NCI-H1105 (cell line): Measurements from ENCODE around the gene OBSCN.

Experiments
- DNase-seq: peaks from one replicate; lab custom pipeline; 2025; lab: John Stamatoyannopoulos, UW

OBSCN gene

GRCh38 chr1:228341450-228341813, 133.6 kb downstream of the OBSCN start:
- no peak for DNase-seq

GRCh38 chr1:228341814-228342626, 134.2 kb downstream of the OBSCN start:
- DNase-seq: no peak

- DNase-seq: no peak
Measured at GRCh38 chr1:228342627-228343190, 134.9 kb downstream of the OBSCN start.

GRCh38 chr1:228343191-228343661, 135.4 kb downstream of the OBSCN start:
- no peak for DNase-seq

GRCh38 chr1:228344631-228345072, 136.8 kb downstream of the OBSCN start:
- DNase-seq: no peak

- no peak for DNase-seq
Measured at GRCh38 chr1:228345201-228345930, 137.5 kb downstream of the OBSCN start.

- DNase-seq: no peak
Measured at GRCh38 chr1:228346731-228347130, 138.9 kb downstream of the OBSCN start.

- DNase-seq: no peak
Measured at GRCh38 chr1:228347181-228347580, 139.3 kb downstream of the OBSCN start.

- DNase-seq: no peak
Measured at GRCh38 chr1:228348708-228349467, 141.0 kb downstream of the OBSCN start.

GRCh38 chr1:228349701-228350171, 141.9 kb downstream of the OBSCN start:
- DNase-seq: no peak

- DNase-seq: no peak
Measured at GRCh38 chr1:228350179-228350742, 142.4 kb downstream of the OBSCN start.

- no peak for DNase-seq
Measured at GRCh38 chr1:228350831-228351781, 143.3 kb downstream of the OBSCN start.

- no peak for DNase-seq
Measured at GRCh38 chr1:228351850-228352249, 144.0 kb downstream of the OBSCN start.

- no peak for DNase-seq
Measured at GRCh38 chr1:228352677-228353481, 145.0 kb downstream of the OBSCN start.

- no peak for DNase-seq
Measured at GRCh38 chr1:228353601-228354371, 145.9 kb downstream of the OBSCN start.

- DNase-seq: no peak
Measured at GRCh38 chr1:228354390-228355320, 146.8 kb downstream of the OBSCN start.

- DNase-seq: no peak
Measured at GRCh38 chr1:228356897-228357680, 149.2 kb downstream of the OBSCN start.
